Lung (tissue), 12 donors: ENCODE measurements around the gene PGLYRP3. TPM values are rescaled to one million over a fixed set of nuclear protein-coding genes. Genes with fewer than 3 reads are reported as not detected.

ENCODE experiments used
- ATAC-seq: fragments of 200-7000 bp; cut with Tn5 transposase; one replicate; pipeline ENCODE4 v1.9.1; 2020; ENCODE audit warnings: moderate number of reproducible peaks; ENCODE audit not compliant: insufficient read depth, low FRiP score
- DNase-seq, 3 donors: peaks; one replicate each; pipeline ENCODE4 v3.0.0-alpha.2; 2013 to 2017
- H3K27ac ChIP-seq, 2 donors: one replicate each; pipeline ENCODE4 v1.5.1; 2013; ENCODE audit warnings: mild to moderate bottlenecking in 2 of 2, moderate library complexity in 2 of 2, control low read depth in 1 of 2, inconsistent platforms in 1 of 2, low read depth in 1 of 2, low read length in 1 of 2
- H3K27me3 ChIP-seq, 3 donors: one replicate each; pipeline ENCODE4 v1.5.1; 2013; ENCODE audit warnings: low read length in 2 of 3; ENCODE audit not compliant: control insufficient read depth in 3 of 3, insufficient read depth in 3 of 3
- H3K36me3 ChIP-seq, 4 donors: one replicate each; pipeline ENCODE4 v1.5.1; 2013; ENCODE audit warnings: low read length in 4 of 4, mild to moderate bottlenecking in 1 of 4, moderate library complexity in 1 of 4; ENCODE audit not compliant: control insufficient read depth in 4 of 4, insufficient read depth in 4 of 4
- H3K4me1 ChIP-seq, 5 donors: one replicate each; pipeline ENCODE4 v1.5.1; 2013; ENCODE audit warnings: low read length in 5 of 5, mild to moderate bottlenecking in 2 of 5, moderate library complexity in 1 of 5; ENCODE audit not compliant: control insufficient read depth in 5 of 5, insufficient read depth in 5 of 5
- H3K4me3 ChIP-seq: one replicate; pipeline ENCODE4 v1.5.1; 2013; ENCODE audit warnings: mild to moderate bottlenecking, control low read depth, moderate library complexity
- H3K9ac ChIP-seq, 2 donors: one replicate each; pipeline ENCODE4 v1.5.1; 2013; ENCODE audit warnings: low read length in 2 of 2, control low read depth in 1 of 2; ENCODE audit not compliant: insufficient read depth in 1 of 2
- H3K9me3 ChIP-seq, 4 donors: one replicate each; pipeline ENCODE4 v1.5.1; 2013; ENCODE audit warnings: low read length in 3 of 4, mild to moderate bottlenecking in 1 of 4, moderate library complexity in 1 of 4; ENCODE audit not compliant: control insufficient read depth in 4 of 4, insufficient read depth in 3 of 4
- CTCF ChIP-seq: IDR thresholded peaks from 2 replicates; pipeline ENCODE4 v1.5.1; 2012; ENCODE audit warnings: mild to moderate bottlenecking; ENCODE audit errors: control extremely low read depth, extremely low read depth
- WGBS, 2 donors: extraction: QIAGEN DNeasy Blood & Tissue Kit; methylation state at CpG; one replicate each; pipeline ENCODE4 v1.1.7; 2013; 5-methylcytosine and 5-hydroxymethylcytosine counted together
- polyA plus RNA-seq, 2 donors: library from polyadenylated mRNA; stranded (reverse); fragments of 200-250 nt; gene quantifications; one replicate each; pipeline ENCODE4 v1.2.1, GENCODE V29; 2013
- total RNA-seq, 2 donors: library from RNA; depleted of rRNA in 1 of 2; stranded (reverse); fragments of >200 nt in 1 of 2; gene quantifications; one replicate each; pipeline ENCODE4 v1.2.1, GENCODE V29; 2014 to 2021
- donor health status: control.
- donor health status: control.
- donor health status: Bipolar disorder and iron deficiency.
- donor health status: healthy.
- donor health status: DM: yes; HTN: yes; CAD: no.

PGLYRP3 gene
- total and polyA plus RNA-seq, 4 donors: not detected

DNA sequence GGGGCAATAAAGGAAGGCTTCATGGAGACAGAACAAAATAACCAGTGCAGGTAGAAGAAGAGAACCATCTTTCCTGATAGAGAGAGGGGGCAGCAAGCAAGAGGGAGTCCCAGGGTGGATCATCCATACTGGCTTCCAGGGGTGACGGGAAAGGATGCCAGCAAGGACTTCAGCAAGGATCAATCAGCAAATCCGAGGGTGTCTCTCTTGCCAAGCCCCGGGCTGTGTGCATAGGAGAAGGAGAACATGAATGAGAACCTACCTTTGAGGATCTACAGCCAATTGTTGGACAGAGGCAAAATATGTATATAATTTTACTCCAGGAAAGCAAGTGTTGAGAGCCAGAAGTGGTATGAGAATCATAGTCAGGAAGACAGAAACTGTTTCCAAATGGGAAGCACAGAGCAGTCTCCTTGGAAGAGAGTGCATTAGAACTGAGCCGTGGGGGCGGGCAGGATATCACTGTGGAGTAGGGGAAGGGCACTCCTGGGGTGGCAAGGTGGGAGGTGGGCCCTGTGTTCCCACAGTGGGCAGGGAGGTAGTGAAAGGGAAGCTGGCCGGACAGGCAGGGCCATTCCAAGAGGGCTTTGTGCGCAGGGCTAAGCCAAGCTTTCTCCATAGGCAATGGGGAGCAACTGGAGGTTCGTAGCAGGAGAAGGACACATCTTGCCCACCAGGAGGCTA lies 43.8 kb upstream of the PGLYRP3 start:
- Histone ChIP-seq H3K27ac (peak overlapping the region in 1 of 2 donors; percentile 9), H3K9me3 (no peaks in the 10 kb centered on the region), H3K36me3 (no peaks in the 10 kb centered on the region), H3K4me1 (no peaks in the 10 kb centered on the region), H3K9ac (no peak overlapping the region), H3K27me3 (no peaks in the 10 kb centered on the region), H3K4me3 (no peak overlapping the region)
- WGBS, 2 donors: 82 to 84% methylated on average over 8 of the region's 8 CpGs
- DNase-seq (no peak), ATAC-seq (no peak)
- TF ChIP-seq CTCF: no peak

DNA sequence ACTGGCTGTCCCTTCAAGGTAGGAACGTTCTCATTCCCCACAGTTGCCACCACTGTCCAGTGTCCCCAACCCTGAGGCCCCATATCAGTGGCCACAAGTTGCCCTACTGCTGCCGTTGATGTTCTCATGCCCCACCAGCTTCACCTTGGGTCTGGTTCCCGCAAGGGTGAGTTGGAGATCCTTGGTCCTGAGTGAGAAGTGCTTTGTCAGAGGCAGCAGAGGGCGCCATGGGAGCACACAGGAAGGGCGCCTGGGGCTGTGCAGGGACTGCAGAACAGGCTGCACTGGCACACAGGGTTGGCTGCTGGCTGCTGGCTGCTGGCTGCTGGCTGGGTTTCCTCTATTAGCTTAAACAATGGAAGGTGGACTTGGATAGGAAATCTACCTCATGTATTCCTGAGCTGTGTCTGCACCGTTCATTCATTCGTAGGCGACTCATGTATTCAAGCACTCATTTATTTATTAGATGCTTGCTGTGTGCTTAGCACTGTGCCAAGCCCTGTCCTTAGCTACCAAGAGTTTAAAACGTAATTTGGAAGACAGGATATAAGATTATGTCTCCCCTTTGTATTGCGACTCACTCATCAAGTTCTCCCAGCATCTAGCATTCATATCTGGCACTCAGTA lies 42.8 kb upstream of the PGLYRP3 start:
- no peaks in the 10 kb centered on the region for H3K4me1 ChIP-seq
- no peak overlapping the region for H3K27ac ChIP-seq
- no peak overlapping the region for H3K4me3 ChIP-seq
- H3K9me3 ChIP-seq: no peaks in the 10 kb centered on the region
- WGBS, 2 donors: 45 to 50% methylated on average over 10 of the region's 10 CpGs
- H3K9ac ChIP-seq: no peak overlapping the region
- no peaks in the 10 kb centered on the region for H3K36me3 ChIP-seq
- DNase-seq (peak in 1 of 3 donors; percentile 26), ATAC-seq (no peak)
- peak; percentile 25 for TF ChIP-seq CTCF
- H3K27me3 ChIP-seq: no peaks in the 10 kb centered on the region

DNA sequence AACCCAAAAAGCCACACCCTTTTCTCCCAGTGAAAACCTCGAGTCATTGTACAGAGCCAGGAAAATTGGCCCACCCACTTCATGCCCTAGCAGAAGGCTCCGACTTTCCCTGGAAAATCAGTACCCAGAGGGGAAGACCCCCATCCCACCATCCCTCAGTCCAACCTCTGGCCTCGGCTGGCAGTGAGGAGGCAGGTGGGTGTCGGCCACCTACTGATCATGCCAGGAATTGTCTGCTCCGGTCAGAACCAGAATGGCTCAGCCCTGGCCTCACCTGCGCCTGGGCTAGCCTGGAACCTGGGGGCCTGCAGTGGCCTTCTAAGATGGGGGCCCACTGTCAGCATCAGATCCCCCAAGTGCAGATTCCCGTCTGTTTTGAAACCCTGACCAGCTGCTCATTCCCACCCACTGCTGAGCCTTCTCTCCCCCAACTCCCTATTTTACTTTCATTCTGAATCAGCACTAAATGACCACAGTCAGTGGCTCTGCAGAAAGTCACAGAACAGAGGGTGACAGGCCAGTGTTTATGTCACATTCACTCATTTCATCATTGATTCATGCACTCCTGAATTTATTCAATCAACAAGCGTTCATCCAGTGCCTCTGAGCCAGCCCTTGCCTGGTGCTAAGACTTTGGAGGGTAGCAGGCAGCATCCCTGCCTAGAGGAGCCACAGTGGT lies 41.9 kb upstream of the PGLYRP3 start:
- H3K9me3 ChIP-seq: no peaks in the 10 kb centered on the region
- no peak overlapping the region for H3K27ac ChIP-seq
- TF ChIP-seq CTCF: no peak
- ATAC-seq: no peak
- H3K27me3 ChIP-seq: no peaks in the 10 kb centered on the region
- WGBS, 2 donors: 67 to 87% methylated on average over 8 of the region's 8 CpGs
- H3K9ac ChIP-seq: no peak overlapping the region
- DNase-seq: no peak
- no peaks in the 10 kb centered on the region for H3K4me1 ChIP-seq
- H3K36me3 ChIP-seq: no peaks in the 10 kb centered on the region
- H3K4me3 ChIP-seq: no peak overlapping the region
